Stimulated activated memory B cell treated with anti-CD40 and anti-IgM and Interleukin-4, amounts not matched to agents 10 μg/mL and 1 μg/mL and 100 μg/mL, for 72 hours (primary cell): Measurements from ENCODE around the gene STPG2.
"Not testable (repeated sequence)": the region's sequence is repeated elsewhere in the genome, so short reads cannot be mapped to it uniquely, and the experiment has no call there.

Experiments
- ATAC-seq: fragments of 150-1000 bp; cut with Tn5 transposase; 2 replicates; pipeline ENCODE4 v1.10.0; 2021
- H3K27ac Mint-ChIP-seq: one replicate; pipeline ENCODE4 v1.8.0; 2022; ENCODE audit warnings: mild to moderate bottlenecking, mixed read lengths
- H3K27me3 Mint-ChIP-seq: one replicate; pipeline ENCODE4 v1.8.0; 2022; ENCODE audit warnings: mixed read lengths
- H3K36me3 Mint-ChIP-seq: one replicate; pipeline ENCODE4 v1.8.0; 2022; ENCODE audit warnings: mixed read lengths
- H3K4me1 Mint-ChIP-seq: one replicate; pipeline ENCODE4 v1.8.0; 2022; ENCODE audit warnings: mixed read lengths
- H3K4me3 Mint-ChIP-seq: one replicate; pipeline ENCODE4 v1.8.0; 2022; ENCODE audit warnings: mild to moderate bottlenecking, moderate library complexity, mixed read lengths
- H3K9me3 Mint-ChIP-seq: one replicate; pipeline ENCODE4 v1.8.0; 2022; ENCODE audit warnings: mixed read lengths

STPG2 gene

DNA sequence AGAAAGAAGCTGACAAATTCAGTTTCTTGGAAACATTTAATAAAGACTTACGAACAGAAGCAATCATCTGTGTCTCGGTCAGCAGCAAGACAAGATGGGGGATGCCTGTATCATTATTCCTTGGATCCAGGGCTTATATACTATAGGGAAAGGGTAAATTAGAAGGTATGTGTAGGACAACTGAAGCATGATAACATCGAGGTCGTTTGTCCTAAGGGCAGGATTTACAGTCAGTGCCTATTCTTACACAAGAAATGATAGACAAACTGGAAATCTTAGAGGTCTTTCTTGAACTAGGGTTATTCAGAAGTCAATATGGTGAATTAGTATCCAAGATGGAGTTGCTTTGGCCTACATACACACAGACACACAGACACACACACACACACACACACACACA lies 553.0 kb downstream of the STPG2 start:
- H3K27me3 Mint-ChIP-seq = no peaks in the 10 kb centered on the region
- H3K9me3 Mint-ChIP-seq = peaks cover 3% of the 10 kb centered on the region
- H3K4me3 Mint-ChIP-seq = no peak overlapping the region
- no peaks in the 10 kb centered on the region for H3K4me1 Mint-ChIP-seq
- H3K27ac Mint-ChIP-seq = no peak overlapping the region
- ATAC-seq = no peak
- H3K36me3 Mint-ChIP-seq = no peaks in the 10 kb centered on the region

- no peak overlapping the region for H3K4me3 Mint-ChIP-seq
- H3K27me3 Mint-ChIP-seq = no peaks in the 10 kb centered on the region
- ATAC-seq = no peak
- no peak overlapping the region for H3K27ac Mint-ChIP-seq
- peaks cover 3% of the 10 kb centered on the region for H3K9me3 Mint-ChIP-seq
- no peaks in the 10 kb centered on the region for H3K4me1 Mint-ChIP-seq
- no peaks in the 10 kb centered on the region for H3K36me3 Mint-ChIP-seq
These were observed 553.6 kb downstream of the STPG2 start for GRCh38 chr4:97589481-97590196.

- ATAC-seq = no peak
- no peak overlapping the region for H3K4me3 Mint-ChIP-seq
- H3K27ac Mint-ChIP-seq = no peak overlapping the region
- H3K27me3 Mint-ChIP-seq = no peaks in the 10 kb centered on the region
- no peaks in the 10 kb centered on the region for H3K9me3 Mint-ChIP-seq
- H3K36me3 Mint-ChIP-seq = no peaks in the 10 kb centered on the region
- H3K4me1 Mint-ChIP-seq = no peaks in the 10 kb centered on the region
These were observed 555.4 kb downstream of the STPG2 start for GRCh38 chr4:97587912-97588311.

- Mint-ChIP-seq H3K9me3 (no peaks in the 10 kb centered on the region), H3K36me3 (no peaks in the 10 kb centered on the region), H3K4me3 (no peak overlapping the region)
These were observed 558.0 kb downstream of the STPG2 start for GRCh38 chr4:97585274-97585673.

DNA sequence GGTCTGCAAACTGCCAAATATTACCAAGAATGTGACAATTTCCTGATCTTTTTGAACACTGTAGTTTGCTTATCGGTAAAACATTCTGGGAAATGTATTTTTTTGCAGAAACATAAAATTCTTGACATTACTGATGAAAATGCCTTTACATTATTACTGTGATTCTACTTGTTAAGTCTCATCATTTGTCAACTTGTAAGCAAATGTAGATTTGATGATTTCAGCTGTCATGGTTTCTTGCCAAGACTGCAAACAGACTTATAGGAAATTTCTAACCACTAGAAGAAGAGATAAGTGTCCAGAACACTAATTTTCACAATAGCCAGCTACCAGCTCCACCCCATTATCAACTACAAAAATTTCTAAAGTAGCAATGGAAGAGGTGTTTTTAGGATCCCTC lies 560.4 kb downstream of the STPG2 start:
- Mint-ChIP-seq H3K27me3 (no peaks in the 10 kb centered on the region), H3K4me3 (no peak overlapping the region), H3K4me1 (no peaks in the 10 kb centered on the region), H3K36me3 (no peaks in the 10 kb centered on the region), H3K9me3 (no peaks in the 10 kb centered on the region), H3K27ac (no peak overlapping the region)
- no peak for ATAC-seq

More at GRCh38 chr4:97585274-97585673, 558.0 kb downstream of the STPG2 start:
- H3K4me1 Mint-ChIP-seq = no peaks in the 10 kb centered on the region
- ATAC-seq = no peak
- H3K27me3 Mint-ChIP-seq = no peaks in the 10 kb centered on the region
- H3K27ac Mint-ChIP-seq = no peak overlapping the region

GRCh38 chr4:97577004-97577403 lies 566.3 kb downstream of the STPG2 start:
- no peaks in the 10 kb centered on the region for H3K9me3 Mint-ChIP-seq

GRCh38 chr4:97560009-97560408 lies 583.3 kb downstream of the STPG2 start:
- peaks cover 5% of the 10 kb centered on the region for H3K9me3 Mint-ChIP-seq
- no peak for ATAC-seq
- H3K36me3 Mint-ChIP-seq = no peaks in the 10 kb centered on the region
- H3K27ac Mint-ChIP-seq = no peak overlapping the region
- no peak overlapping the region for H3K4me3 Mint-ChIP-seq
- H3K4me1 Mint-ChIP-seq = no peaks in the 10 kb centered on the region
- no peaks in the 10 kb centered on the region for H3K27me3 Mint-ChIP-seq

More at GRCh38 chr4:97577004-97577403, 566.3 kb downstream of the STPG2 start:
- no peak overlapping the region for H3K4me3 Mint-ChIP-seq
- no peaks in the 10 kb centered on the region for H3K4me1 Mint-ChIP-seq
- H3K36me3 Mint-ChIP-seq = no peaks in the 10 kb centered on the region
- no peak for ATAC-seq
- H3K27ac Mint-ChIP-seq = no peak overlapping the region
- H3K27me3 Mint-ChIP-seq = no peaks in the 10 kb centered on the region

- Mint-ChIP-seq H3K9me3 (no peaks in the 10 kb centered on the region), H3K27me3 (no peaks in the 10 kb centered on the region), H3K4me1 (no peaks in the 10 kb centered on the region), H3K27ac (no peak overlapping the region), H3K4me3 (no peak overlapping the region), H3K36me3 (no peaks in the 10 kb centered on the region)
- ATAC-seq = no peak
These were observed 585.0 kb downstream of the STPG2 start for GRCh38 chr4:97558204-97558778.

- not testable (repeated sequence) for H3K4me3 Mint-ChIP-seq, H3K4me1 Mint-ChIP-seq, ATAC-seq, H3K27ac Mint-ChIP-seq, H3K9me3 Mint-ChIP-seq, H3K27me3 Mint-ChIP-seq, H3K36me3 Mint-ChIP-seq
These were observed 592.6 kb downstream of the STPG2 start for GRCh38 chr4:97550637-97551036.

- H3K9me3 Mint-ChIP-seq = no peaks in the 10 kb centered on the region
- no peak overlapping the region for H3K4me3 Mint-ChIP-seq
- no peaks in the 10 kb centered on the region for H3K4me1 Mint-ChIP-seq
- H3K27me3 Mint-ChIP-seq = no peaks in the 10 kb centered on the region
- no peak for ATAC-seq
- H3K36me3 Mint-ChIP-seq = no peaks in the 10 kb centered on the region
- no peak overlapping the region for H3K27ac Mint-ChIP-seq
These were observed 594.2 kb downstream of the STPG2 start for GRCh38 chr4:97548943-97549583.

GRCh38 chr4:97548186-97548585 lies 595.1 kb downstream of the STPG2 start:
- no peak overlapping the region for H3K4me3 Mint-ChIP-seq
- no peak overlapping the region for H3K27ac Mint-ChIP-seq
- H3K27me3 Mint-ChIP-seq = no peaks in the 10 kb centered on the region

GRCh38 chr4:97531351-97531750 lies 611.9 kb downstream of the STPG2 start:
- no peaks in the 10 kb centered on the region for H3K4me1 Mint-ChIP-seq
- H3K36me3 Mint-ChIP-seq = no peaks in the 10 kb centered on the region
- H3K9me3 Mint-ChIP-seq = no peaks in the 10 kb centered on the region
- no peak overlapping the region for H3K27ac Mint-ChIP-seq
- H3K4me3 Mint-ChIP-seq = no peak overlapping the region
- H3K27me3 Mint-ChIP-seq = no peaks in the 10 kb centered on the region
- ATAC-seq = no peak

More at GRCh38 chr4:97548186-97548585, 595.1 kb downstream of the STPG2 start:
- Mint-ChIP-seq H3K36me3 (no peaks in the 10 kb centered on the region), H3K9me3 (no peaks in the 10 kb centered on the region), H3K4me1 (no peaks in the 10 kb centered on the region)
- no peak for ATAC-seq

GRCh38 chr4:97530676-97531075 lies 612.6 kb downstream of the STPG2 start:
- Mint-ChIP-seq H3K4me3 (no peak overlapping the region), H3K27me3 (no peaks in the 10 kb centered on the region), H3K27ac (no peak overlapping the region), H3K4me1 (no peaks in the 10 kb centered on the region), H3K36me3 (no peaks in the 10 kb centered on the region), H3K9me3 (no peaks in the 10 kb centered on the region)
- ATAC-seq = no peak

- Mint-ChIP-seq H3K4me1 (no peaks in the 10 kb centered on the region), H3K36me3 (no peaks in the 10 kb centered on the region), H3K27ac (no peak overlapping the region), H3K27me3 (no peaks in the 10 kb centered on the region), H3K9me3 (no peaks in the 10 kb centered on the region), H3K4me3 (no peak overlapping the region)
- ATAC-seq = no peak
These were observed 618.0 kb downstream of the STPG2 start for GRCh38 chr4:97525236-97525635.

- H3K4me3 Mint-ChIP-seq = no peak overlapping the region
- H3K36me3 Mint-ChIP-seq = no peaks in the 10 kb centered on the region
- H3K9me3 Mint-ChIP-seq = no peaks in the 10 kb centered on the region
- H3K27ac Mint-ChIP-seq = no peak overlapping the region
- no peaks in the 10 kb centered on the region for H3K27me3 Mint-ChIP-seq
- ATAC-seq = no peak
- no peaks in the 10 kb centered on the region for H3K4me1 Mint-ChIP-seq
These were observed 625.3 kb downstream of the STPG2 start for GRCh38 chr4:97517939-97518338.

DNA sequence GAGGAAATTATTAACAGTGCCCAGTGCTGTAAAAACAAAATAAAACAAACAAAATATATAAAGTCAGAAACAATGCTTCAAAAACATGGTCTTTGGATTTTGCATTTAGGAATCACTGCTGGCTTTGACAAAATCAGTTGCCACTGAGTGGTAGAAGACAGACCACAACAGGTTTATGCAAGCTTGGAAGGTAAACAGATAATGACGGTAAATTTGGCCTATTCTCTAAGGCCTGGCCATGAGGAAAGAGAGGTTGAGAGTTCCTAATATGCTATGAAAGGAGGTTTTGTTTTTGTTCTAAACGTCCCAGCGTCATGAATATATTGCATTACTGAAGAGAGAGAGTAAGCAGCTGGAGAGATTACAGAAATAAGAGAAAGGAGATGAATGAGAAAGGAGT lies 629.4 kb downstream of the STPG2 start:
- Mint-ChIP-seq H3K27ac (no peak overlapping the region), H3K4me3 (no peak overlapping the region), H3K27me3 (no peaks in the 10 kb centered on the region), H3K36me3 (no peaks in the 10 kb centered on the region), H3K9me3 (no peaks in the 10 kb centered on the region), H3K4me1 (no peaks in the 10 kb centered on the region)
- no peak for ATAC-seq
